DOHH2 (cell line): Measurements from ENCODE around the gene CCDC89.

ENCODE experiments used
- H3F3A ChIP-seq: fragments of 200-600 bp; sonication (generic), shearing (Covaris generic); 2 replicates; pipeline ENCODE4 v1.6.0; 2016; ENCODE audit warnings: antibody characterized with exemption, mild to moderate bottlenecking; ENCODE audit not compliant: control insufficient read depth, insufficient read depth
- H3K27ac ChIP-seq: fragments of 200-600 bp; sonication (generic); 2 replicates; pipeline ENCODE4 v1.5.1; 2014; ENCODE audit warnings: low read depth, mild to moderate bottlenecking, low read length, moderate library complexity
- H3K27me3 ChIP-seq: fragments of 200-600 bp; sonication (generic); 2 replicates; pipeline ENCODE4 v1.6.1; 2014; ENCODE audit warnings: mild to moderate bottlenecking, low read length, mixed read lengths; ENCODE audit not compliant: control insufficient read depth
- H3K36me3 ChIP-seq: fragments of 200-600 bp; sonication (generic); 2 replicates; pipeline ENCODE4 v1.6.1; 2014; ENCODE audit warnings: mild to moderate bottlenecking, low read length, moderate library complexity, mixed read lengths; ENCODE audit not compliant: control insufficient read depth
- H3K4me1 ChIP-seq: fragments of 200-600 bp; sonication (generic); 2 replicates; pipeline ENCODE4 v1.6.1; 2014; ENCODE audit warnings: mild to moderate bottlenecking, low read length, mixed read lengths; ENCODE audit not compliant: control insufficient read depth
- H3K4me2 ChIP-seq: fragments of 200-600 bp; sonication (generic); 2 replicates; pipeline ENCODE4 v1.6.0; 2014; ENCODE audit warnings: mild to moderate bottlenecking, low read length, moderate library complexity
- H3K4me3 ChIP-seq: fragments of 200-600 bp; sonication (generic); 2 replicates; pipeline ENCODE4 v1.5.1; 2014; ENCODE audit warnings: mild to moderate bottlenecking, low read length, mixed read lengths
- H3K79me2 ChIP-seq: fragments of 200-600 bp; sonication (generic); 2 replicates; pipeline ENCODE4 v1.6.1; 2014; ENCODE audit warnings: mild to moderate bottlenecking, low read length, mixed read lengths; ENCODE audit not compliant: control insufficient read depth
- H3K9me2 ChIP-seq: fragments of 200-600 bp; sonication (generic); replicated peaks from 2 replicates; pipeline ENCODE4 v1.6.1; 2014; ENCODE audit warnings: mild to moderate bottlenecking, low read length, mixed read lengths; ENCODE audit not compliant: control insufficient read depth
- H3K9me3 ChIP-seq: fragments of 200-600 bp; sonication (generic); 2 replicates; pipeline ENCODE4 v1.6.1; 2014; ENCODE audit warnings: antibody characterized with exemption, low read length, mixed read lengths; ENCODE audit not compliant: control insufficient read depth, insufficient read depth
- H4K20me1 ChIP-seq: fragments of 200-600 bp; sonication (generic); 2 replicates; pipeline ENCODE4 v1.6.0; 2014; ENCODE audit warnings: low read depth, mild to moderate bottlenecking, antibody characterized with exemption, low read length, moderate library complexity; ENCODE audit not compliant: control insufficient read depth, insufficient read depth
- EZH2phosphoT487 ChIP-seq: fragments of 200-600 bp; sonication (generic); IDR thresholded peaks from 2 replicates; pipeline ENCODE4 v1.6.1; 2017; ENCODE audit warnings: borderline replicate concordance, mild to moderate bottlenecking, antibody characterized with exemption, low read length, moderate library complexity, mixed read lengths
- TF ChIP-seq, protein P1 (sequence below): fragments of 200-600 bp; sonication (generic); IDR thresholded peaks from one replicate; pipeline ENCODE4 v1.5.1; 2014; ENCODE audit warnings: antibody characterized with exemption, mild to moderate bottlenecking, low read depth, low read length; ENCODE audit not compliant: poor library complexity, severe bottlenecking

The CCDC89 gene

DNA sequence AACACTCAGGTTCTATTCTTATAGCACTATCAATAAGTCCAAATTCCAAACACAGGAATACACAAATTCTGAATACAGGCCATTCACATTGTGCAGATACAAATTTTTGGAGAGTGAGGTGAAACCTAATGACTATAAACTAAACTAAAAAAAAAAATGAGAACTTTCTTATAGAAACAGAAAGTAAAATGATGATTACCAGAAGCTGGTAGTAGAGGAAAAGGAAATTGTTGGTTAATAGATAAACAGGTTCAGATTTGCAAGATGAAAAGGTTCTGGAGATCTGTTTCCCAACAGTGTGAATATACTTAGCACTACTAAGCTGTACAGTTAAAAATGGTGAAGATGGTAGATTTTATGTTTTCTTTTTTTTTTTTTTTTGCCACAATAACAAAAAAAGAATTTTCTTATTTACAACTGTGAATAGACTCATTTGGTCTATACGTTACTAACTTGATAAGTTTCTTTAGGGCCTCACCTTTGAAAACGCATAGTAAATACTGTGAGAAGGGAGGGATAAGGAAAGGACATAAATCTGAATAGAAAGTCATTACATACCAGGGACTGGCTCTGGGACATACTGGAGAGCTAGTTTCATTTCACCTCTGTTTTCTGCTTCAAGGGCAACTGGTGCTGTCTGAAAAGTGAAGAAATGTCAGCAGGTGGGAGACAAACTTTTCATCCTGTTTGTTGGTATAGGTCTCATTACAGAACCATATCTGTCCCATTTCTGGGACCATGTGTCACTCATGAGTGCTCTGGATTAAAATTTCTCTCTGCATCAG, 14.2 kb upstream of the CCDC89 start:
- H3K27ac ChIP-seq = no peak overlapping the region
- H3F3A ChIP-seq = no peaks in the 10 kb centered on the region
- no peaks in the 10 kb centered on the region for H3K9me3 ChIP-seq
- H4K20me1 ChIP-seq = no peaks in the 10 kb centered on the region
- no peak for TF ChIP-seq EZH2phosphoT487
- TF ChIP-seq, protein P1, sequence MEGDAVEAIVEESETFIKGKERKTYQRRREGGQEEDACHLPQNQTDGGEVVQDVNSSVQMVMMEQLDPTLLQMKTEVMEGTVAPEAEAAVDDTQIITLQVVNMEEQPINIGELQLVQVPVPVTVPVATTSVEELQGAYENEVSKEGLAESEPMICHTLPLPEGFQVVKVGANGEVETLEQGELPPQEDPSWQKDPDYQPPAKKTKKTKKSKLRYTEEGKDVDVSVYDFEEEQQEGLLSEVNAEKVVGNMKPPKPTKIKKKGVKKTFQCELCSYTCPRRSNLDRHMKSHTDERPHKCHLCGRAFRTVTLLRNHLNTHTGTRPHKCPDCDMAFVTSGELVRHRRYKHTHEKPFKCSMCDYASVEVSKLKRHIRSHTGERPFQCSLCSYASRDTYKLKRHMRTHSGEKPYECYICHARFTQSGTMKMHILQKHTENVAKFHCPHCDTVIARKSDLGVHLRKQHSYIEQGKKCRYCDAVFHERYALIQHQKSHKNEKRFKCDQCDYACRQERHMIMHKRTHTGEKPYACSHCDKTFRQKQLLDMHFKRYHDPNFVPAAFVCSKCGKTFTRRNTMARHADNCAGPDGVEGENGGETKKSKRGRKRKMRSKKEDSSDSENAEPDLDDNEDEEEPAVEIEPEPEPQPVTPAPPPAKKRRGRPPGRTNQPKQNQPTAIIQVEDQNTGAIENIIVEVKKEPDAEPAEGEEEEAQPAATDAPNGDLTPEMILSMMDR = no peak
- H3K36me3 ChIP-seq = no peaks in the 10 kb centered on the region
- no peak overlapping the region for H3K4me2 ChIP-seq
- H3K4me1 ChIP-seq = no peaks in the 10 kb centered on the region
- no peaks in the 10 kb centered on the region for H3K9me2 ChIP-seq
- no peak overlapping the region for H3K4me3 ChIP-seq
- no peaks in the 10 kb centered on the region for H3K79me2 ChIP-seq
- H3K27me3 ChIP-seq = peaks cover 15% of the 10 kb centered on the region

DNA sequence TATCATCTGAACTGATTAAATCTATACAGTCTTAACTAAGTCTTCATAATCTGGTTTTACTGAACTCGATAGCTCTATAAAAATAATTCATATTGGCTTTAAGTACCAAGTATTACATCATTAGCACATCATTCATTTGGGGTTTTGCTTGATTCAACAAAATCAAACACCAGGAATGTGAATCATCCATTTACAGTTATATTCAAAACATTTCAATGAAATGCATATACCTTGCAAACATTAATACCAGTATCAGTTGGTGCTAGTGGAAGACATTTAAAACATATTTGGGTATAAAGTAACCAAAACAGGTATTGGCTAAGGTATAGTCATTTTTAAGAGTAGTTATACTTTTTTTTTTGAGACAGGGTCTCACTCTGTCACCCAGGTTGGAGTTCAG, 12.2 kb upstream of the CCDC89 start:
- no peak overlapping the region for H3K4me2 ChIP-seq
- H3K27me3 ChIP-seq = peaks cover 9% of the 10 kb centered on the region
- H3K4me3 ChIP-seq = no peak overlapping the region
- no peak overlapping the region for H3K27ac ChIP-seq
- TF ChIP-seq EZH2phosphoT487 = no peak
- TF ChIP-seq, protein P1 = no peak
- H4K20me1 ChIP-seq = no peaks in the 10 kb centered on the region
- no peaks in the 10 kb centered on the region for H3K79me2 ChIP-seq
- no peaks in the 10 kb centered on the region for H3K36me3 ChIP-seq
- H3K4me1 ChIP-seq = no peaks in the 10 kb centered on the region
- H3K9me2 ChIP-seq = no peaks in the 10 kb centered on the region
- H3F3A ChIP-seq = no peaks in the 10 kb centered on the region
- H3K9me3 ChIP-seq = no peaks in the 10 kb centered on the region

DNA sequence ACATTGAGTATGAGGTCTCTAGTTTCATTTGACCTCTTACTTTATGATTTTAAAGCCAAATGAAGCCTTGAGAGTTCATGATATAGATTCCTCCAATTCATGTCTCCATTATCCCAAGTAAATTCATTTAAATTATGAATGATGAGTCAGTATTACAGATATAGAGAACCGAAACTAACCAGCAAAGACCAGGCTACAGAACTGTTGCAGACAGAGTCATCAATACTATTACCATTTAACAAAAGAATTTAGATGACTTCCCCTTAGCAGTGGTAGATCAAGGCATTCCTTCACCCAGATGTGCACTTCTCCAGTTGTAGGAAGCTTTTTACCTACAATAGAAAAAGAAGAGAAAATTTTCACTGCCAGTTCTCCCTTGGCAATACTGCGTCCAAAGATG, 11.8 kb upstream of the CCDC89 start:
- Histone ChIP-seq H3K4me3 (no peak overlapping the region), H3K36me3 (no peaks in the 10 kb centered on the region), H3K9me2 (no peaks in the 10 kb centered on the region), H3F3A (no peaks in the 10 kb centered on the region), H3K27me3 (peaks cover 8% of the 10 kb centered on the region; the same call in 1 of the 2 replicates), H4K20me1 (no peaks in the 10 kb centered on the region), H3K9me3 (no peaks in the 10 kb centered on the region), H3K79me2 (no peaks in the 10 kb centered on the region), H3K4me1 (no peaks in the 10 kb centered on the region), H3K4me2 (no peak overlapping the region), H3K27ac (no peak overlapping the region)
- TF ChIP-seq EZH2phosphoT487 = no peak
- TF ChIP-seq, protein P1 = no peak
